ENCODE results near the gene BTBD9.

DNA sequence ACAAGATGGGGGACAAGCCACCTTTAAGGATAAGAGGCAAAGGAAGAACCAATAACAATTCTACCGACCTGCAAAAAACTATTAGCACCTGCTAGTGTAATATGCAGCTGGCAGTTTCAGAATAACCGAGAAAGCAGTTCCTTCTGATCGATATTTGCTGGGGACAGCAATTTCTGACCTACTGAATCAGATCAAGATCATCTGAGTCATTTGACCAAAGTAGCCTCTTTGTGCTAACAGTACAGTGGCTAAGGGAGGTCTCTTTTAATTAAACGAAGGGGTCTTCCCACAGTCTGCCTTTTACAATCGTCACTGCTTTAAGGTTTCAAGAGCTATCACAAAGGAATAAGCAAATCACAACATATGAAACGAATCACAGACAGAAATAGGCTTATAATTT, 318.9 kb downstream of the BTBD9 start:
- TF ChIP-seq EZH2 (IDR thresholded peaks at IDR 0.05; ENCODE audit: low read length): no peak
- TF ChIP-seq, protein P1, sequence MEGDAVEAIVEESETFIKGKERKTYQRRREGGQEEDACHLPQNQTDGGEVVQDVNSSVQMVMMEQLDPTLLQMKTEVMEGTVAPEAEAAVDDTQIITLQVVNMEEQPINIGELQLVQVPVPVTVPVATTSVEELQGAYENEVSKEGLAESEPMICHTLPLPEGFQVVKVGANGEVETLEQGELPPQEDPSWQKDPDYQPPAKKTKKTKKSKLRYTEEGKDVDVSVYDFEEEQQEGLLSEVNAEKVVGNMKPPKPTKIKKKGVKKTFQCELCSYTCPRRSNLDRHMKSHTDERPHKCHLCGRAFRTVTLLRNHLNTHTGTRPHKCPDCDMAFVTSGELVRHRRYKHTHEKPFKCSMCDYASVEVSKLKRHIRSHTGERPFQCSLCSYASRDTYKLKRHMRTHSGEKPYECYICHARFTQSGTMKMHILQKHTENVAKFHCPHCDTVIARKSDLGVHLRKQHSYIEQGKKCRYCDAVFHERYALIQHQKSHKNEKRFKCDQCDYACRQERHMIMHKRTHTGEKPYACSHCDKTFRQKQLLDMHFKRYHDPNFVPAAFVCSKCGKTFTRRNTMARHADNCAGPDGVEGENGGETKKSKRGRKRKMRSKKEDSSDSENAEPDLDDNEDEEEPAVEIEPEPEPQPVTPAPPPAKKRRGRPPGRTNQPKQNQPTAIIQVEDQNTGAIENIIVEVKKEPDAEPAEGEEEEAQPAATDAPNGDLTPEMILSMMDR (optimal IDR thresholded peaks at IDR 0.05 in 1 of 3, IDR thresholded peaks at IDR 0.05 in 1 of 3, conservative IDR thresholded peaks at IDR 0.05 in 1 of 3; ENCODE audit: extremely low read depth in 1 of 3, insufficient read depth in 2 of 3, low read length in 3 of 3): no peak
